GM21360 (cell line): Measurements from ENCODE around the gene PDXP.
A peak's percentile ranks its signal among the peaks of the same experiment; 100 is the strongest.
"Not testable (repeated sequence)": the region's sequence is repeated elsewhere in the genome, so short reads cannot be mapped to it uniquely, and the experiment has no call there.

Source experiments
- ATAC-seq: cut with Tn5 transposase; IDR thresholded peaks from one replicate; pipeline ENCODE4 v1.9.1; 2021; ENCODE audit warnings: mild to moderate bottlenecking, moderate library complexity; ENCODE audit not compliant: unreplicated experiment

The PDXP gene

GRCh38 chr22:37696260-37696656 is 37.7 kb downstream of the PDXP start:
- ATAC-seq = not testable (repeated sequence)

DNA sequence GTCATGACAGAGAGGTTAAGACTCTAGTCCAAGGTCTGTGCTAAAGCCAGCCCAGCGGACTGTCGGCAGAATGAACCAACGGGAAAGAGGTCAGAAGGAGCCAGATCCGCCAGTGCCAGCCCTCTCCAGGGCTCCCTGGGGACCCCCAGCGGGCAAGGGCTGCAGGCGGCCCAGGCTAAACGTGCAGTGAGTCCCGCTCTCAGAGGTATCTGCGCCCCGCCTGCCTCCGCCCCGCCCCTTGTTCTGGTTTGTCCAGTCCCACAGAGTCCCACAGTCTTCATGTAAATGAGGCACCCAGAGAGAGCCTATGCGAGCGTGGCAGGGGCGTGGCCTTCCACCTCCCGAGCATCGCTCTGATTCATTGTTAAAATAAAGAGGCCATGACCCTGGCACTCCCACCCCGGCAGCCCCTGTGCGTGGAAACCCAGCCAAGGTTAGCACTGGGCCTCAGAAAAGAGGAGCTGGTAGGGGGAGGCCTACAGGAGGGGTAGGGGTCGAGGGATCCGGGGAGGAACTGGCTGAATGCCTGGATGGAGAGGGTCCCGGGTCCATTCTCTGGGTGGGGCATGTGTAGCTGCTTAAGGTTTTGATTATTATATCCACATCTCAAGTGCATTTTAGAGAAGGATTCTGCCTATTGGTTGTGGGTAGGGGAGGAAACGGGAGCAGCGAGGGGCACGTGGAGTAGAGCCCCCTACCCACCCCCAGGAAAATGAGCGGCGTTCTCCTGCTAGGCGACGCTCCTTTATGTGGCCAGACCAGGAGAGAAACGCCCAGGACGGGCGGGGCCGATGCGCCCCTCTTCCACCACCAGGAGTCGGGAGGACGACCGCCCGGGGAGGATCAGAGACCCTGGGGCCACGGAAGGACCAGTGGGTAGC is 38.4 kb downstream of the PDXP start, which contains the start of gene TRIOBP:
TSS of gene TRIOBP (plus strand) at position 392 of the 881 bp plus-strand sequence. CDS start 4,318 bp downstream, outside the sequence.
- ATAC-seq = peak; percentile 81

DNA sequence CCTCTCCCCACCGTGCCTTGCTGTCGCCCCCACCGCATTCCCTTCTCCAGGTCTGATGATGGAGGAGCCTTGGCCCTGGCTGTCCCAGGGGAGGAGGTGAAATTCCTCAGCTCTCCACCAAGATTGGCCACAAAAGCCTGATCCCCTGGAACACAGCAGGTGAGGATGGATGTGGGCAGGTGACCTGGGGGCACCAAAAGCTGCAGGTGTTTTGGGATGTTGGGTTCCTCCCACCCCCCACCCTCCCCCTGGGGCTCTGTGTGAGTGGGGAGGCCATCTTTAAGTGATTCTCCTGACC is 39.0 kb downstream of the PDXP start:
- ATAC-seq = no peak

GRCh38 chr22:37701141-37701786 is 42.7 kb downstream of the PDXP start:
- no peak for ATAC-seq

DNA sequence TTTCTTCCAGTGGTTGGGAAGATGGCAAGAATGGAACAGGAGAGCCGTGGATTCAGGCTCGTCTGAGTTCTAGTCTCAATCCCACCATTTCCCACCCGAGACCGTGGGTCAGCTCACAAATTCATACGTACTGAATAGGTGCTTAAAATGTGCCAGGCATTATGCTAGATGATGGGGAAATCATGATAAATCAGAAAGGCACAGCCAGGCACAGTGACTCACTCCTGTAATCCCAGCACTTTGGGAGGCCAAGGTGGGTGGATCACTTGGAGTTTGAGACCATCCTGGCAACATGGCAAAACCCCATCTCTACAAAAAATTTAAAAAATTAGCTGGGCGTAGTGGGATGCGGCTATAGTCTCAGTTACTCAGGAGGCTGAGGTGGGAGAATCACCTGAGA is 45.4 kb downstream of the PDXP start:
- ATAC-seq = no peak

- no peak for ATAC-seq
These were observed 46.1 kb downstream of the PDXP start for GRCh38 chr22:37704645-37705044.

DNA sequence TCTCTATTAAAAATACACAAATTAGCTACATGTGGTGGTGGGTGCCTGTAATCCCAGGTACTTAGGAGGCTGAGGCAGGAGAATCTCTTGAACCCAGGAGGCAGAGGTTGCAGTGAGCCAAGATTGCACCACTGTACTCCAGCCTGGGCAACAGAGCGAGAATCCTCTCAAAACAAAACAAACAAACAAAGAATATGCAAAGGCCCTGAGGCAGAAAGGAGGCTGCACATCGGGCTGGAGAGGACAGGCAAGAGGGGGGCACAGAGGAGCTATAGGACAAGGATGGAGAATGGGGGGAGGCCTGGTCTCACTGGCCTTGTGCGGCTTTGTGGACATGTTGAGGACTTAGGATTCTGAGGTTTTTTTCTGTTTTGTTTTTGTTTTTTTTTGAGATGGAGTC is 46.7 kb downstream of the PDXP start:
- ATAC-seq = no peak

GRCh38 chr22:37708580-37709444 is 50.3 kb downstream of the PDXP start:
- no peak for ATAC-seq

GRCh38 chr22:37709445-37709765 is 50.9 kb downstream of the PDXP start:
- ATAC-seq = no peak

DNA sequence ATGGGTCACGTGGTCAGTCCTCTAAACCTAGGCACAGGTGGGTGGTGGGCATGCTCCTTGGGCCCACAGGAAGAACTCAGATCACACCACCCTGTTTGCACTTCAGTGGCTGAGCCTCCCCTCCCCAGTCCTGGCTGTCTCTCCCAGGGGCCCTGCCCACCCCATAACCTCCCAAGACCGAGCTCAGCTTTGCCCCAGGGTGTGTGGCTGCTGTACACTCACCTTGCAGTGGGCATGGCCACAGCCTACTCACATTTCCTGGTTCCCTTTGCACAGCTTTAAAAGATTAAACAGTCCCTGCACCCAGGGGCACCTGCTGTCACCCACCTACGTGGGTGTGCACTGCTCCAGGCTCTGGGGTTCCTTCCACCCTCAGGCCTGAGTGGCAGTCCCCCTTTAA is 52.2 kb downstream of the PDXP start:
- no peak for ATAC-seq

DNA sequence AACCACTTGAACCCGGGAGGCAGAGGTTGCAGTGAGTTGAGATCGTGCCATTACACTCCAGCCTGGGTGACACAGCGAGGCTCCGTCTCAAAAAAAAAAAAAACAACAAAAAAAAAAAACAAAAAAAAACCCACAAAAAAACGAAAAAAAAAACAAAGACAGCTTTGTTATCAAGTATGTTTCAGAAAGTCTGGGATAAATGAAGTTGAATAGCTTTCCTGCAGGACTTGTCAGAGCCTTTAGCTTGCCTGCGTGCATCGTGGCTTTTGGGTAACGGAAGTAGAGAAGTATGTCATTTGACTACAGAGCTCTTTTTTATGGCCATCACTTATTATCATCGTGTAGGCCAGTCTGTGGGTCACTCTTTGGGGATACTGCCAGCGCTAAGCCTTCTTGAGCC is 53.0 kb downstream of the PDXP start:
- no peak for ATAC-seq

- no peak for ATAC-seq
These were observed 55.2 kb downstream of the PDXP start for GRCh38 chr22:37713761-37714160.

GRCh38 chr22:37714634-37715033 is 56.1 kb downstream of the PDXP start:
- ATAC-seq = no peak

GRCh38 chr22:37715760-37716159 is 57.2 kb downstream of the PDXP start:
- ATAC-seq = no peak
